ENCODE measurements around the gene PPP1R16B. TPM values are rescaled to one million over a fixed set of nuclear protein-coding genes. Genes with fewer than 3 reads are reported as not detected.

Gene PPP1R16B
- total and polyA plus RNA-seq, 2 of the 8 experiments (the other 6 are each of a cell fraction or from before 2014, with no cell fraction given): 2.6 to 8.9 TPM

GRCh38 chr20:38764567-38765318, 40.8 kb upstream of the PPP1R16B start (continued):
- TF ChIP-seq CTBP2 (IDR thresholded peaks at IDR 0.05; ENCODE audit: borderline replicate concordance, insufficient read depth, insufficient read length, low read length): no peak
